ENCODE measurements around the gene SMIM29.

SMIM29 gene

DNA sequence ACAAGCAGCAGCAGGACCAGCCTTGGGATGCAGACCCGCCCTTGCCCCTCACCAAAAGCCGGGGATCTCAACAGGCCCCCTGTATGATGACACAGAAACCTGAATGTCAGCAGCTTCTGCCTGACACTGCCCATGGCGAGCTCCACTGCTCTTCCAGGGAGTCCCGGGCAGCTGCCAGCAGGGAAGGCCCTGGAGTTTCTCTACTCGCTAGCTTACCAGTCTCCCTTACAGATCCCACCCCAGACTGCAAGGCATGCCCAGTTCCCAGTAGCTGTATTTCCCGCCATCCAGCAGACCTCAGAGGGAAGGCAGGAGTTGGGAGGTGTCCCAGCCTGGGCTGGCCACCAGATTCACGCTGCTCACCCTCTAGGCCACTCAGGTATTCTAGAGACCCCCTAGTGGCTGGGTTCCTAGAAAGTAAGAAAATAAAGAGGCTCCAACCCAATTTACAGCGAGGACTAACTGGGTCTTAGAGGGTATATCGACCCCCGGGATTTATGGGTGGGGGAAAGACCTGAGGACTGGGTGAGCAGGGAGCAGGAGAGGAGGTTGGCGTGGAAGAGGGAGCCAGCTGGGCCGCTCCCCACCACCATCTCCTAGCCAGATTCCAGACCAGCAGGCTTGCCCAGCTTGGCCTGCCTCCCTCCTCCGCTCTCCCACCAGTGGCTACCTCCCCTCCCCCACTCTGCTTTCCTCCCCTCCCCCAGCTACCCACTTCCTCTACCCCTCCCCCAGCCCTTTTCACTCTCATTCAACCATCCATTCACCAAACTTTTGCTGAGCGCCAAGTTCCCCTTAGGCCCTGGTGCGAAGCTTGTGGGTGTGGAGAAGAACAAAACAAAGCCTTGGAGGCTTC lies 21.8 kb downstream of the SMIM29 start:
- DNase-seq (ENCODE audit: low read depth in 2 of 2) = no peak

DNA sequence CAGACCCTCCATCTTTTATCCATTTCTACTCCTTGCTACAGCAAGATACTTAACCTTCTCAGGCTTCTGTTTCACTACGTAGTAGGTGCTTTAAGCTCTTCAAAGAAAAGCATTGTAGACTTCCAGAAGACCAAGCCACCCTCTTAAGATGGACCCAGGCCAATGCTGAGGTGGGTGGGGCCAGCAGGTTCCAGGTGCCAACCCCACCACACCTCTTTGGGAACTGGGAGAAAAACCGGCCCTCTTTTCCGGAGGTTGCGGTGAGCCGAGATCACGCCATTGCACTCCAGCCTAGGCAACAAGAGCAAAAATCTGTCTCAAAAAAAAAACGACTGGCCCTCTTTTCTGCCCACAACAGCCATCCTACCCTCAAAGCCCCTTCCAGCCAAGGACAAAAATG lies 22.7 kb downstream of the SMIM29 start:
- no peak for DNase-seq (ENCODE audit: low read depth in 2 of 2)

DNA sequence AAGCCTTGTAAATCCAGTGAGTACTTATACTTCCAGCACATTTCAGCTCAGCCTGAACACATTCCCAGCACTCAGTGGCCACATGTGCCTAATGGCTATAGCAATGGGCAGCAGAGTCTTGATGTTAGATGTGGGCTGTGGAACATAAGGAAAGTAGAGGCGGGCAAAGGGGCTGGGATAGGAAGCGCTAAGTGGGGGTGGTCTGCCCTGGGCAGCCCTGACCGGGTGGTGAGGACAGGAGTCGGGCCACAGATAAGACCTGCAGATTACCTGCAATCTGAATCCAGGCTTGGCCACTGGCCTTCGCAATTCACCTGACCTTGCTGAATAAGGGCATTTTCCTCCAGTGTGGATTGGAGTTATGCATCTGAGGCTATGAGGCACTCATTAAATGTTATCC lies 23.3 kb downstream of the SMIM29 start:
- DNase-seq (ENCODE audit: low read depth in 2 of 2) = no peak

DNA sequence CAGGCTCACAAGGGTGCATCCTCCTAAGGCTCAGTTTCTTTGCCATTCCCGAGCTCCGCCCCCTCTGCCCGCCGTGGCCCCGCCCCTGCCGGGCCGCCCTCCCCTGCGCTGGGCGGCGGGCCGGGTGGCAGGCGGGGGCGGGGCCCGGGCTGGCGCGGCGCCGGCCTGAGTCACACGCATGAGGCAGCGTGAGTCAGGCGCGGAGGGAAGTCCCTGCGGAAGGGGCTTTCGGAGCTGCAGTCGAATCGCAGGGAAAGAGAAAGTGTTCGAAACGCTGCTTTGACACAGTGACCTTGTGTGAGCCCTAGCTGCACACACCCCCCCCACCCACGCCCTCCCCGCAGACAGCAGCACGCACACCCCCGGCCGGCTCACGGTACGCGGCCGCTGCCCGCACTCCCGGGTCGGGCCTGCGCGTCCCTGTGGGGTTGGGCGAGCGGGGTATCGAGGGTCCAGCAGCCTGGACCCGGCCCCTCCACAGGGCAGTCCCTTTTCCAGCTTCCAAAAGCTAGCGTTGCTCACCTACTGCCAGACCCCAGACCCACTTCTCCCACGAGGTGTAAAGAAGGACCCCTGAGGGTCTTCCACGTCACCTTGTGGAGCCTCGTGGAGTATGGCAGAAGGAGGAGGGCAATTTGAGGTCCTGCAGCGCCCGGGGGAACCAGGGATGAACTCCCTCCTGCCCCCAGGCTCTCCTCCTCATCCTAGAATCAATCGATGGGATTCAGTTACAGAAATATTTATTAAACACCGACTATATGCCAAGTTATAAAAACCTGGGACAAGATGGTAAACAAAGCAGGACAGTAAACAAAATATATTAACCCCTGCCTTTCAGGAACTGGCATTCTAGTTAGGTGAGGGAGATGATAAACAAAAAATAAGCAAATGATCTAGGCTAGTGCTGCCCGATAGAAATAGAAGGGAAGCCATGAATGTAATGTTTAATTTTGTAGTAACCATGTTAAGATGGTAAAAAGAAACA lies 24.6 kb downstream of the SMIM29 start:
- peak; percentile 90 to 95 for DNase-seq (ENCODE audit: low read depth in 2 of 2)

DNA sequence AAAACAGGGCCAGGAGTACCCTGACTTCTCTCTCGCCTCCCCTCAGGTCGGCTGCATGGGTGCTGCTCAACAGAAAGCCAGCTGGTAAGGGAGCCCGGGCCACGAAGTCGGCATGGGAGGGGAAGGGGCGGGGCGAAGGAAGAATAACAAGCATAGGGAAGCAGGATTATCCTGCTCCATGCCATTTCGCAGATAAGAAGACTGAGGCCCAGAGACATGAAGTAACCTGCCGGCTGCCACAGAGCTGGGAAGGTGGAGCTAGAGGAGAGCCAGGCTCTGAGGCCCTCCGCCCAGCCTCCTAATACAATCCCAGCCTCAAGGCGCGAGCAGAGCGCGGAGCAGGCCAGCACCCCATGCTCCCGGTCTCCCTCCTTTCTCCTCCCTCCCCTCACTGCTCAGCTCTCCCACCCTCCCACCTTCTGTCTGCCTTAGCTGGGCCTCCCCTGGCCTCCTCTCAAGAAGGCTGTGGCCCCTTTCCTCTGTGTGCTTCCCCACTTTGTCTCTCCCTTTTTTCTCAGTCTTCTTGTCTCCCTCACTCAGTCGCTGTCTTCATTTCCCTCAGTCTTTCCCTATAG lies 25.3 kb downstream of the SMIM29 start:
- DNase-seq (ENCODE audit: low read depth in 2 of 2) = no peak

DNA sequence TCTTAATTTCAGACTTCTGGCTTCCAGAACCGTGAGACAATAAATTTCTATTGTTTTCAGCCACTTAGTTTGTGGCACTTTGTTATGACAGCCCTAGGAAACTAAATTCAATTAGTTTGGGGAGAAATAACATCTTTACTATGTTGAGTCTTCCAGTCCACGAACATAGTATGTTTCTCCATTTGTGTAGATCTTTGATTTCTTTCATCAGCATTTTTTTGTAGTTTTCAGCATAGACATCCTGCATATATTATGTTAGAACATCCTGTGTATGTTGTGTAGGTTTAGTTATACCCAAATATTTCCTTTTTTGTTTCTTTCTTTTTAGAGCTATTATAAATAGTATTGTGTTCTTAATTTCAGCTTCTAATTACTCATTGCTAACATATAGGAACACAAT lies 30.1 kb downstream of the SMIM29 start:
- DNase-seq (ENCODE audit: low read depth in 2 of 2) = no peak

DNA sequence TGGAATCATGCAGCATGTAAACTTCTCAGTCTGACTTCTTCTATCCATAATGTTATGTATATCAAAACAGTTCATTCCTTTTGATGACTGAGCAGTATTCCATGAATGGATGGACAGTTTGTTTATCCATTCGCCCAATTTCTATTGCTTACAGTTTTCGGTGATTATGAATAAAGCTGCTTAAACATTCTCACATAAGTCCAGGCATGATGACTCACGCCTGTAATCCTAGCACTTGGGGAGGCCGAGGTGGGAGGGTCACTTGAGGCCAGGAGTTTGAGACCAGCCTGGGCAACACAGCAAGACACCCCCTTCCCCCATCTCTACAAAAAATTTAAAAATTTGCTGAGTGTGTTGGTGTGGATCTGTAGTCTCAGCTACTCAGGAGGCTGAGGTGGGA lies 35.0 kb downstream of the SMIM29 start:
- DNase-seq (ENCODE audit: low read depth in 2 of 2) = no peak

DNA sequence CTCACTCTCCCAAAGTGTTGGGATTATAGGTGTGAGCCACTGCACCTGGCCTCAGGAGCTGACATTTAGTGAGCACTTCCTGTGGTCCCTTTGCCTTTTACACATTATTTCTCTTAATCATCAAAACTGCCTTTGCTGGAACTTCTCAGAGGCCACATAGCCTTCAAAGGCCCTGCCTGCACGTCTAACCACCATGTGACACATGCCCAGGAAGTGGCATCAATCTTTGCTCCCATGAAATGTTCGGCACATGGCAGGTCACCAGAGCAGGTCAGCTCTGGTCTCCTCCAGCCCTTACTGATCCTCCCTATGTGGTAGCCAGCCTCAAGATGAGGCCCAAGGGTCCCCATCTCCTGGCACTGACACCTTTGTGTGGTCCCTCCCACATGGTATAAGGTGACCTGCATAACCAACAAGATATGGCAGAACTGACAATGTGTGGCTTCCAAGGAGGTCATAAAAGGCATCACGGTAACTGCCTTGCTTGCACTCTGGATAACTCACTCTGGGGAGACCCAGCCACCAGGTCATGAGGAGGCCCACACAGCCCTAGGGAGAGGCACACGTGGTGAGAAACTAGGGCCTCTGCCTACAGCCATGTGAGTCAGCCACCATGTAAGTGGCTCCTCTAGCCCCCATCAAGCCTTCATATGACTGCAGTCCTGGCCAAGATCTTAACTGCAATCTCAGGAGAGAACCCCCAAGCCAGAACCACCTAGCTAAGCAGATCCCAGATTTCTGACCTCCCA lies 40.9 kb downstream of the SMIM29 start:
- DNase-seq (ENCODE audit: low read depth in 2 of 2) = no peak

DNA sequence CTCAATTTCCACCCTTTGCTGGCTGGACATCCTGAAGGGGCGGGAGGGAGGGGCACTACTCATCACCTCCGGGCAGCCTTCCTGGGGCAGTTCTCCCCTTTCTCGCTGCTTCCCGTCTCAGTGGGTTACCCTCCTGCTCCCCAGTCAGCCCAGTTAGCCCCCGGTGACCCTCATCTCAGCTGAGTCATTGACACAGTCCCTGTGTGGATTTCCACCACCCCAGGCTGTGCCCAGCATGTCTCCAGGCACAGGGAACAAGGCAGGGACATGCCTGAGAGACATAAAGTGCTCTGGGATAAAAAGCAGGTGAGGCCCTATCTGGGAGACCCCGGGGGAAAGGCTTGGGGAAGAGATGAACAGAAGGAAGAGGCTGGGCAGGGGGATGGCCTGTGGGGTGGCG lies 42.1 kb downstream of the SMIM29 start:
- no peak for DNase-seq (ENCODE audit: low read depth in 2 of 2)

DNA sequence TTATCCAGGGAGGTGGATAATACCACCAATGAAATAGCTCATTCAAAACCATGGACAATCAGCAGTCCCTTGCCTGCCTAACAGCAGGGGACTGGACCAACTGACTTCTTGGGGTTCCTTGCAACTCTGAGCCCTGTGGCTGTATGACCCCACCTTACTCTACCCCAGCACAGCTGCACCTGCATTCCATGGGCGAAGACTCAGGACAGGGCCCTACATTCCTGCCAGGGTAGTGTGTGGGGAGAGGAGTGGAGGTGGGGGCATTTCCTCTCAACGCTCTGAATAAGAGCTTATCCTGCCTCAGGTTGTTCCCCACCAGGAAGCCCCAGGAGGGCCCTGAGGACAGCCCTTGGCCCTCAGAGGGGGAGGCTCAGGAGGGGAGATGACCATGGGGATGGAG lies 42.9 kb downstream of the SMIM29 start:
- DNase-seq (ENCODE audit: low read depth in 2 of 2) = no peak

DNA sequence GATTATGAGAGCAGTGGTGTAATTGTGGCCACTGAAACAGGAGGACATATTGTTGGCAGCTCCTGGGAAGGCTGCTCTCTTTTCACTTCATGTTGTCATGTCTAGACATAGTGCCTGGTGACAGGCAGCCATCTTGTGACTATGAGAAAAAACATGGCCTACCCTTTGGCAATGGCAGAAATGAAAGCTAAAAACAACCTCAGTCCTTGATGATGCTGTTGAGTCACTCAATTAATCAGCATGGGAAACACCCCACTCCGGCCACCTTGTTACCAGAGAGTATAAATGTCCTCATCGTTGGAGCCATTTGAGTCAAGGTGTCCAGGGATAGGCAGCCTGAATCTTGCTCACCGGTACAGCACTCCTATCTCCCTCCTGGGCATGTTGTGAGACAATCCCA lies 43.3 kb downstream of the SMIM29 start:
- DNase-seq (ENCODE audit: low read depth in 2 of 2) = no peak

DNA sequence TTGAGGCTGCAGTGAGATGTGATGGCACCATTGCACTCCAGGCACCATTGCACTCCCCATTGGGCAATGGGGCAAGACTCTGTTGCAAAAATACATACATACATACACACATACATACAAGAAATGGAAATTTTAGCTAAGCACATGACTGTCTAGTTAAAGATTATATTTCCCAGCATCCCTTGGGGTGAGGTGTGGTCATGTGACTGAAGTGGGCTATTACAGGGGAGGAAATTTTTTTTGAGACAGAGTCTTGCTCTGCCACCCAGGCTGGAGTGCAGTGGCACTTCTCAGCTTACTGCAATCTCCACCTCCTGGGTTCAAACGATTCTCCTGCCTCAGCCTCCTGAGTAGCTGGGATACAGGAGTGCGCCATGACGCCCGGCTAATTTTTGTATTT lies 44.1 kb downstream of the SMIM29 start:
- no peak for DNase-seq (ENCODE audit: low read depth in 2 of 2)

DNA sequence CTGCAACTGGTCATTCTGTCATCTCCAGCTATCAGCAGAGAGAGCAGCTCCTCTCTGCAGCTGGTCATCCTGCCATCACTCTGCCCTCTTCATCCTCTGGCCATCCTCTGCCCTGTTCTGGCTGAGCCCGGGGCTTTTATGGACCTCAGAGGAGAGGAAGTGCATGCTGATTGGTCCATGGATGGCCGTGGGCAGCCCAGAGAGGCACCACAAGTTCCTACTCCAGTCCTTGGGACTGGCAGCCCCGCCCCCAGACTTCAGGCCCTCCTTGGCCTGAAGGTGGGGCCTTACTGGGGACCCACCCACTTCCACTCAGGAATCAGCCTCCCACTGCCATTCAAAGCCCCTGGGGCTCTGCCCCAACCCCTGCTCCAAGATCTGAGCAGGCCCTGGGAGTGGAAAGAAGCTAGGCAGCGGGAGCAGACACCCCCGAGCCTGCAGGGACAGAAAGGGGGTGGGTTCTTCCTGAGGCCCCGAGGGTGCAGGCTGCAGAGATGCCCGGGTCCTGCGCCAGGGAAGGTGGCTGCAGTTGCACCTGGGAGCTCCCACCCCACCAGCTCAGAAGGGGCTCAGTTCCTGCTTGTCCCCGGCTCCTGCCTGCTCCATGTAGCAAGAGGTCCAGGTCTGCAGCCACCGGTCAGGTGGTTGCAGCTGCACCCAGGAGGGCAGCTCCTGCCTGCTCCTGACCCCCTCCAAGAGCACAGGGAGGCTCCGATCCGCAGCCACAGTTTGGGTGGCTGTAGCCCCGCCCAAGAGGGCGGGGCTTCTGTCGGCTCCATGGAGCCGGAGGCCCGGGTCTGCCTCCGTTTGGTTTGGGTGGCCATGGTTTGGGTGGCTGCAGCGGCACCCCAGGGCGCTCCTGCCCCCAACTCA lies 46.2 kb downstream of the SMIM29 start:
- no peak for DNase-seq (ENCODE audit: low read depth in 2 of 2)

DNA sequence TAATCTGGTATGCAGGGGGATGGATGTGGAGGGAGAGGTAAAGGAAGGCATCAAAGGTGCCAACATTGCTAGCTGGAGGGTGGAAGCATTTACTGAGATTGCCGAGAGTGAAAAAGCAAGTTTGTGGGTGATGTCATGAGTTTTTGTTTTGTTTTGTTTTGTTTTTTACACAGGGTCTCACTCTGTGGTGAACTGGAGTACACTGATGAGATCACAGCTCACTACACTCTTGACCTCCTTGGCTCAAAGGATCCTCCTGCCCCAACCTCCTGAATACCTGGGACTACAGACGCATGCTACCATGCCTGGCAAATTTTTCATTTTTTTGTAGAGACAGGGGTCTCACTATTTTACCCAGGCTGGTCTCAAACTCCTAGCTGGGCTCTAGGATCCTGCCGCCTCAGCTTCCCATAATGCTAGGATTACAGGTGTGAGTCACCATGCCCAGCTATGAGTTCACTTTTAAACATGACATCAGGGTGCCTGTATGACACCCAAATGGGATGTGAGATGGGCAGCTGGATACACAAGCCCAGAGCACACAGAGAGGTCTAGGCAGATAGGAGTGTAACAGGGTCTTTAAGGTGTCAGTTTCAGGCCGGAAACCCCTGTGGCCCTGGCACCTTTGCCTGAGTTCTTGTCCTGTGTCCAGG lies 47.2 kb downstream of the SMIM29 start:
- no peak for DNase-seq (ENCODE audit: low read depth in 2 of 2)

DNA sequence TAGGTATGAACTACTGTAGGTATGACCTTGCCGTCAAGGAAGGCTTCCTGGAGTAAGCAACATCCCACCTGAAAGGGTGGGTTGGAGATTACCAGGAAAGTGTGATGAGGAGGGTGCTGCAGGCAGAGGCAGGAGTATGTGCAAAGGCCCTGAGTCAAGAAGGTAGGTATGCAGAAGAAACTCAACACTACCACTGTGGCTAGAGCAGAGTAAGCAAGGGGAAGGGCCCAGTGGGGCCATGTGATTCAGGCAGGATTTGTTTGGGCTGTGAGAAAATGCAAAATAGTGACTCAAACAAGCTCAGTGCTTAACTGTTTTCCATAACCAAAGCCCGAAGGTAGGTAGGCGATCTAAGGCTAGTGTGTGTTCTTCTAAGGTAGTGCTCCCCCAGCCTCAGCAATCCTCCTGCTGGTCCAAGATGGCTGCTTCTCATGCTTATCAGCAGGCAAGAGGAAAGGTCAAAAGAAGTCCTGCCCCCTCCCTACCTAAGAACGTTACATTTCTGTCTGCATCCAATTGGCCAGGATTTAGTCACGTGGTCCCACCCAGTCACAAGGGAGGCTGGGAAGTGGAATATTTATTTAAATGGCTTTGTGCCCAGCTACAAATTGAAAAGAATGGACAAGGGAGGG lies 48.4 kb downstream of the SMIM29 start:
- DNase-seq (ENCODE audit: low read depth in 2 of 2) = no peak

DNA sequence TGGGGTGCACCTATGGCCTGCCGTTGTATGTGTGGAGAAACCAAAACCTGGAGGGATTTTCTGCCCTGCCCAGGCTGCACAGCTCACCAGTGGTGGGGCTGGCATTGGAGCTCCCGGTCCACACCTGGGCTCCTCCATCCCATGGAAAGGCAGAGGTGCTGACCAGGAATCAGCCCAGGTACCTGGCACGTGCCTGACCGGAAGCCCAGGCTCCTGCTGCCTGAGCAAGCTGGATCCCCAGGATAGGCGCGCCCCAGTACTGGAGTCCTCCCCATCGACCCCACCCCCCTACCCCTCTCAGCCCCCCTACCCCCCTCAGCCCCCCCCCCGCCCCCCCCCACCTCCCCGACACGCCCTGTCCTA lies 52.0 kb downstream of the SMIM29 start:
- DNase-seq (ENCODE audit: low read depth in 2 of 2) = no peak
